Neural cell (in vitro differentiated cells): Measurements from ENCODE around the gene EPHX1.

Experiments
- CTCF ChIP-seq: fragments of 450-650 bp; IDR thresholded peaks from 2 replicates; pipeline ENCODE4 v1.5.1; 2014; ENCODE audit warnings: antibody characterized with exemption, mild to moderate bottlenecking, moderate library complexity; ENCODE audit not compliant: poor library complexity, severe bottlenecking
- MXI1 ChIP-seq: fragments of 450-650 bp; conservative IDR thresholded peaks from 2 replicates; pipeline ENCODE4 v1.6.1; 2014; ENCODE audit warnings: antibody characterized with exemption, mild to moderate bottlenecking; ENCODE audit not compliant: poor library complexity, severe bottlenecking
- POLR2AphosphoS5 ChIP-seq: IDR thresholded peaks from 2 replicates; pipeline ENCODE4 v1.6.1; 2012

DNA sequence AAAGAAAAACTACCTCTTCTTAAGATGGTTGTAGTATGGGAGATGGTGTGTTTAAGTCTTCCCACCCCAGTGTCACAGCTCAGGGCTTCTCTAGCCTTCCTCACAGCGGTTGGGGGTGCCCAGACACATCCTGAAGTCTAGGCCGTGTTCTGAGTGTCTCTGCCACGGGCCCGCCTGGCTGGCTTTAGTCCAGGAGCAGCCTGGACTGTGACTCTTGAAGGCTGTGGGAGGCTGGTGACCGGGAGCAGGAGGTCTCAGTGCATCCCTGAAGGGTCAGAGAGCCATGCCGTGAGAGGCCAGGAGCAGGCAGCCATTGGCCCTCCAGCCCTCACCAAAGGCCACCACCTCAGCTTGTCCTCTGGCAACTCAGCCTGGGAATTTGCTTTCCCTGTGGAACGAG lies 4.5 kb downstream of the EPHX1 start:
- TF ChIP-seq CTCF (no peak), MXI1 (no peak), POLR2AphosphoS5 (no peak)
